ENCODE measurements around the gene FFAR3.

The FFAR3 gene, protein sequence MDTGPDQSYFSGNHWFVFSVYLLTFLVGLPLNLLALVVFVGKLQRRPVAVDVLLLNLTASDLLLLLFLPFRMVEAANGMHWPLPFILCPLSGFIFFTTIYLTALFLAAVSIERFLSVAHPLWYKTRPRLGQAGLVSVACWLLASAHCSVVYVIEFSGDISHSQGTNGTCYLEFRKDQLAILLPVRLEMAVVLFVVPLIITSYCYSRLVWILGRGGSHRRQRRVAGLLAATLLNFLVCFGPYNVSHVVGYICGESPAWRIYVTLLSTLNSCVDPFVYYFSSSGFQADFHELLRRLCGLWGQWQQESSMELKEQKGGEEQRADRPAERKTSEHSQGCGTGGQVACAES
- total RNA-seq = 0 to 0.52 (median 0.09) reads per million in 3 donors

GRCh38 chr19:35357867-35358573 is at the start of gene FFAR3:
Gene FFAR3, plus strand, starts transcription at chr19:35358460. Its CDS starts 431 bp downstream, at chr19:35358891.
- H3K4me3 ChIP-seq (ENCODE audit: insufficient read depth, low read depth, low read length, poor library complexity, severe bottlenecking) = no peak within 1 kb of the TSS
- H3K4me1 ChIP-seq (ENCODE audit: control insufficient read depth, insufficient read depth, low read length, poor library complexity, severe bottlenecking) = peaks cover 6% of the 10 kb centered on the region
- DNase-seq = no peak
- H3K27me3 ChIP-seq (replicated peaks; ENCODE audit: control insufficient read depth, insufficient read depth, low read length, poor library complexity, severe bottlenecking) = no peaks in the 10 kb centered on the region
- H3K36me3 ChIP-seq (ENCODE audit: control insufficient read depth, insufficient read depth, low read length) = no peaks in the 10 kb centered on the region
- H3K9me3 ChIP-seq (ENCODE audit: control insufficient read depth, low read length) = no peaks in the 10 kb centered on the region
- no peak within 1 kb of the TSS for H3K27ac ChIP-seq (ENCODE audit: insufficient read depth, low read length, poor library complexity, severe bottlenecking)

- H3K27me3 ChIP-seq (replicated peaks; ENCODE audit: control insufficient read depth, insufficient read depth, low read length, poor library complexity, severe bottlenecking) = no peaks in the 10 kb centered on the region
- H3K27ac ChIP-seq (ENCODE audit: insufficient read depth, low read length, poor library complexity, severe bottlenecking) = no peak overlapping the region
- no peak for DNase-seq
- H3K4me3 ChIP-seq (ENCODE audit: insufficient read depth, low read depth, low read length, poor library complexity, severe bottlenecking) = no peak overlapping the region
- H3K36me3 ChIP-seq (ENCODE audit: control insufficient read depth, insufficient read depth, low read length) = no peaks in the 10 kb centered on the region
- H3K9me3 ChIP-seq (ENCODE audit: control insufficient read depth, low read length) = no peaks in the 10 kb centered on the region
- H3K4me1 ChIP-seq (ENCODE audit: control insufficient read depth, insufficient read depth, low read length, poor library complexity, severe bottlenecking) = no peaks in the 10 kb centered on the region
Measured at GRCh38 chr19:35308910-35309309, 49.4 kb upstream of the FFAR3 start.

- Histone ChIP-seq H3K4me3 (ENCODE audit: insufficient read depth, low read depth, low read length, poor library complexity, severe bottlenecking) (no peak overlapping the region), H3K27me3 (replicated peaks; ENCODE audit: control insufficient read depth, insufficient read depth, low read length, poor library complexity, severe bottlenecking) (no peaks in the 10 kb centered on the region), H3K9me3 (ENCODE audit: control insufficient read depth, low read length) (no peaks in the 10 kb centered on the region), H3K4me1 (ENCODE audit: control insufficient read depth, insufficient read depth, low read length, poor library complexity, severe bottlenecking) (no peaks in the 10 kb centered on the region), H3K27ac (ENCODE audit: insufficient read depth, low read length, poor library complexity, severe bottlenecking) (no peak overlapping the region), H3K36me3 (ENCODE audit: control insufficient read depth, insufficient read depth, low read length) (no peaks in the 10 kb centered on the region)
- DNase-seq = no peak
Measured at GRCh38 chr19:35309481-35310279, 48.6 kb upstream of the FFAR3 start.

DNA sequence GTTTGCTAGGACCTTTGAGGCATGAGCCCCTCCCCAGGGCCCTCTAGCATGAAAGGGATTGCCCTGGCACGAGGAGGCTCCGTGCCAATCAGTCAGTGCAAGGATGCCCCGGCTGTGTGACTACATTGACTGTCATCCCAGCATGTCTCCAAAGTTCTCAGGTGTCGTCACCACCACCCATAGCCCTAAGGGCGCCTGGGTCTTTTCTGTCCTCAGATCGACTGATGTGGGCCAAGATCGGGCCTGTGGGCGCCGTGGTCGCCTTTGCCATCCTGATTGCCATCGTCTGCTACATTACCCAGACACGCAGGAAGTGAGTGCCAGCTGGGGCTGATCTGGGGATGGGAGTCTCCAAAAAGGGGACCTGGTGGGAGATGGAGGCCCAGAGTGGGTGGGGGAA is 47.9 kb upstream of the FFAR3 start:
- Histone ChIP-seq H3K27me3 (replicated peaks; ENCODE audit: control insufficient read depth, insufficient read depth, low read length, poor library complexity, severe bottlenecking) (no peaks in the 10 kb centered on the region), H3K4me1 (ENCODE audit: control insufficient read depth, insufficient read depth, low read length, poor library complexity, severe bottlenecking) (no peaks in the 10 kb centered on the region), H3K9me3 (ENCODE audit: control insufficient read depth, low read length) (no peaks in the 10 kb centered on the region), H3K4me3 (ENCODE audit: insufficient read depth, low read depth, low read length, poor library complexity, severe bottlenecking) (no peak overlapping the region), H3K36me3 (ENCODE audit: control insufficient read depth, insufficient read depth, low read length) (no peaks in the 10 kb centered on the region), H3K27ac (ENCODE audit: insufficient read depth, low read length, poor library complexity, severe bottlenecking) (no peak overlapping the region)
- no peak for DNase-seq

GRCh38 chr19:35310811-35311465 is 47.3 kb upstream of the FFAR3 start:
- H3K27me3 ChIP-seq (replicated peaks; ENCODE audit: control insufficient read depth, insufficient read depth, low read length, poor library complexity, severe bottlenecking) = no peaks in the 10 kb centered on the region
- DNase-seq = no peak
- H3K27ac ChIP-seq (ENCODE audit: insufficient read depth, low read length, poor library complexity, severe bottlenecking) = no peak overlapping the region
- H3K36me3 ChIP-seq (ENCODE audit: control insufficient read depth, insufficient read depth, low read length) = no peaks in the 10 kb centered on the region
- no peaks in the 10 kb centered on the region for H3K9me3 ChIP-seq (ENCODE audit: control insufficient read depth, low read length)
- H3K4me1 ChIP-seq (ENCODE audit: control insufficient read depth, insufficient read depth, low read length, poor library complexity, severe bottlenecking) = no peaks in the 10 kb centered on the region
- no peak overlapping the region for H3K4me3 ChIP-seq (ENCODE audit: insufficient read depth, low read depth, low read length, poor library complexity, severe bottlenecking)

GRCh38 chr19:35311901-35312665 is 46.2 kb upstream of the FFAR3 start:
- no peak for DNase-seq
- H3K27me3 ChIP-seq (replicated peaks; ENCODE audit: control insufficient read depth, insufficient read depth, low read length, poor library complexity, severe bottlenecking) = no peaks in the 10 kb centered on the region
- H3K4me1 ChIP-seq (ENCODE audit: control insufficient read depth, insufficient read depth, low read length, poor library complexity, severe bottlenecking) = no peaks in the 10 kb centered on the region
- H3K36me3 ChIP-seq (ENCODE audit: control insufficient read depth, insufficient read depth, low read length) = no peaks in the 10 kb centered on the region
- H3K9me3 ChIP-seq (ENCODE audit: control insufficient read depth, low read length) = no peaks in the 10 kb centered on the region
- H3K4me3 ChIP-seq (ENCODE audit: insufficient read depth, low read depth, low read length, poor library complexity, severe bottlenecking) = no peak overlapping the region
- H3K27ac ChIP-seq (ENCODE audit: insufficient read depth, low read length, poor library complexity, severe bottlenecking) = no peak overlapping the region

- H3K27ac ChIP-seq (ENCODE audit: insufficient read depth, low read length, poor library complexity, severe bottlenecking) = no peak overlapping the region
- H3K27me3 ChIP-seq (replicated peaks; ENCODE audit: control insufficient read depth, insufficient read depth, low read length, poor library complexity, severe bottlenecking) = no peaks in the 10 kb centered on the region
- H3K4me3 ChIP-seq (ENCODE audit: insufficient read depth, low read depth, low read length, poor library complexity, severe bottlenecking) = no peak overlapping the region
- no peaks in the 10 kb centered on the region for H3K4me1 ChIP-seq (ENCODE audit: control insufficient read depth, insufficient read depth, low read length, poor library complexity, severe bottlenecking)
- no peak for DNase-seq
- no peaks in the 10 kb centered on the region for H3K36me3 ChIP-seq (ENCODE audit: control insufficient read depth, insufficient read depth, low read length)
- no peaks in the 10 kb centered on the region for H3K9me3 ChIP-seq (ENCODE audit: control insufficient read depth, low read length)
Measured at GRCh38 chr19:35313587-35313986, 44.7 kb upstream of the FFAR3 start.

DNA sequence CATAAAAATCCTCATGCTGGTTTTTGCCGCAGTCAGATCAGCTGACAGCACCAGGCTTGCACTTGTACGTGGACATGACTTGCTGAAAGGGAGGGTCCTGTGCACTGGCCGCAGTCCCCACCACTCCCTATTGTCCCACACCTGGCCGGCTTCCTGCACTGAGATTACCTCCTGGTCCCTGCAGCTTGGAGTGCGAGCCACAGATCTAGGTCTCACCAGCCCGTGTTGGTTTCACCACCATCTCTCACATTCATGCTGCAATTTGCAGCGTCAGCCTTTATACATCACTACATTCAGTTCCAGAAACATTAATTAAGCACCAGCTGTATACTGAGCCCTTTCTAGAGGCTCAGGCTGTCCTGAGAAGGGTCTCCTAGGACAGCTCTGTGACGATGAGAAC is 44.2 kb upstream of the FFAR3 start:
- Histone ChIP-seq H3K27me3 (replicated peaks; ENCODE audit: control insufficient read depth, insufficient read depth, low read length, poor library complexity, severe bottlenecking) (no peaks in the 10 kb centered on the region), H3K4me3 (ENCODE audit: insufficient read depth, low read depth, low read length, poor library complexity, severe bottlenecking) (no peak overlapping the region), H3K27ac (ENCODE audit: insufficient read depth, low read length, poor library complexity, severe bottlenecking) (no peak overlapping the region), H3K4me1 (ENCODE audit: control insufficient read depth, insufficient read depth, low read length, poor library complexity, severe bottlenecking) (peaks cover 3% of the 10 kb centered on the region), H3K36me3 (ENCODE audit: control insufficient read depth, insufficient read depth, low read length) (no peaks in the 10 kb centered on the region), H3K9me3 (ENCODE audit: control insufficient read depth, low read length) (no peaks in the 10 kb centered on the region)
- DNase-seq = no peak

DNA sequence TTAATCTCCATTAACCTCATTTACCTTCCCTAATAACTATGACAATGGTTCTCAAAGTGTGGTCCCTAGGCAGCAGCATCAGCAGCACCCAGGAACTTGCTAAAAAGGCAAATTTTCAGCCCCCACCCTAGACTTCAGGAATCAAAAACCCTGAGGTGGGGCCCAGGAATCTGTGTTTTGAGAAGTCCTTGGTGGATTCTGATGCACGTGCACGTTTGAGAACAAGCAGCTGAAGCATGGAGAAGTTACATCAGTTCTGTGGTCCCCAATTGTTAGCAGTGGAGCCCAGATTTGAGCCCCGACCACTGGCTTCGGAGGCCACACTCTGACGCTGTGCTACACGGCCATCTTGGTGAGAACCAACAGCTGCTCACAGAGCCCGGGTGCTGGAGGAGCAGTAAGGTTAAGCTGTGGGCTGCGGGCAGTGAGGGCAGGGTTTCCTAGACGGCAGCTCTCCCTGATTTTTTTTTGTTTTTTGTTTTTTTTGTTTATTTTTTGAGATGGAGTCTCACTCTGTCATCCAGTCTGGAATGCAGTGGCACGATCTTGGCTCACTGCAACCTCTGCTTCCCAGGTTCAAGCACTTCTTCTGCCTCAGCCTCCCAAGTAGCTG is 43.3 kb upstream of the FFAR3 start:
- H3K4me1 ChIP-seq (ENCODE audit: control insufficient read depth, insufficient read depth, low read length, poor library complexity, severe bottlenecking) = peaks cover 5% of the 10 kb centered on the region
- DNase-seq = no peak
- H3K36me3 ChIP-seq (ENCODE audit: control insufficient read depth, insufficient read depth, low read length) = no peaks in the 10 kb centered on the region
- no peak overlapping the region for H3K4me3 ChIP-seq (ENCODE audit: insufficient read depth, low read depth, low read length, poor library complexity, severe bottlenecking)
- H3K27me3 ChIP-seq (replicated peaks; ENCODE audit: control insufficient read depth, insufficient read depth, low read length, poor library complexity, severe bottlenecking) = no peaks in the 10 kb centered on the region
- no peak overlapping the region for H3K27ac ChIP-seq (ENCODE audit: insufficient read depth, low read length, poor library complexity, severe bottlenecking)
- H3K9me3 ChIP-seq (ENCODE audit: control insufficient read depth, low read length) = no peaks in the 10 kb centered on the region
